Cardiac muscle cell (in vitro differentiated cells and primary cell): ENCODE measurements around the gene RNF2. TPM values are rescaled to one million over a fixed set of nuclear protein-coding genes. Genes with fewer than 3 reads are reported as not detected.
"Not testable (repeated sequence)": the region's sequence is repeated elsewhere in the genome, so short reads cannot be mapped to it uniquely, and the experiment has no call there.

Source experiments
- DNase-seq, 2 donors: peaks; one replicate each; pipeline versions ENCODE4 v3.0.0 to v3.0.0-alpha.2; 2010 to 2017; ENCODE audit warnings: low read depth in 1 of 2, low spot score in 1 of 2
- H3K27ac ChIP-seq: fragments of 200-600 bp; sonication (generic); 2 replicates; pipeline ENCODE4 v1.5.1; 2016
- H3K27me3 ChIP-seq: fragments of 200-600 bp; sonication (generic); 2 replicates; pipeline ENCODE4 v1.6.0; 2016; ENCODE audit warnings: control low read depth
- H3K36me3 ChIP-seq: fragments of 200-600 bp; sonication (generic); 2 replicates; pipeline ENCODE4 v1.5.1; 2016; ENCODE audit warnings: control low read depth
- H3K4me1 ChIP-seq: fragments of 200-600 bp; sonication (generic); 2 replicates; pipeline ENCODE4 v1.8.1; 2017; ENCODE audit warnings: low read depth, mild to moderate bottlenecking, mixed run types
- H3K4me3 ChIP-seq: fragments of 200-600 bp; sonication (generic); 2 replicates; pipeline ENCODE4 v1.5.1; 2016; ENCODE audit warnings: mild to moderate bottlenecking
- H3K9me3 ChIP-seq: fragments of 200-600 bp; sonication (generic); 2 replicates; pipeline ENCODE4 v1.5.1; 2017; ENCODE audit warnings: low read depth, mild to moderate bottlenecking, control low read depth
- polyA plus RNA-seq: library from polyadenylated mRNA; unstranded; fragments of >200 nt; fragmentation: Nextera tagmentation; extraction: Ambion mirVana; gene quantifications from 2 replicates; pipeline ENCODE4 v1.2.1, GENCODE V29; 2016
- total RNA-seq: library from RNA; depleted of rRNA; stranded (reverse); fragments of >200 nt; gene quantifications from 2 replicates; pipeline ENCODE4 v1.2.3, GENCODE V29; 2016
- TF ChIP-seq, protein P1 (sequence below): IDR thresholded peaks from 2 replicates; pipeline ENCODE4 v1.5.1; 2012; ENCODE audit warnings: low read depth, mild to moderate bottlenecking, low read length

RNF2 gene
- total and polyA plus RNA-seq, 2 experiments from 2014 or later = 20.0 to 27.4 TPM

- Histone ChIP-seq H3K36me3 (no peaks in the 10 kb centered on the region), H3K4me3 (no peak overlapping the region), H3K27ac (no peak overlapping the region), H3K4me1 (peaks cover 12% of the 10 kb centered on the region), H3K27me3 (no peaks in the 10 kb centered on the region), H3K9me3 (no peaks in the 10 kb centered on the region)
- TF ChIP-seq, protein P1, sequence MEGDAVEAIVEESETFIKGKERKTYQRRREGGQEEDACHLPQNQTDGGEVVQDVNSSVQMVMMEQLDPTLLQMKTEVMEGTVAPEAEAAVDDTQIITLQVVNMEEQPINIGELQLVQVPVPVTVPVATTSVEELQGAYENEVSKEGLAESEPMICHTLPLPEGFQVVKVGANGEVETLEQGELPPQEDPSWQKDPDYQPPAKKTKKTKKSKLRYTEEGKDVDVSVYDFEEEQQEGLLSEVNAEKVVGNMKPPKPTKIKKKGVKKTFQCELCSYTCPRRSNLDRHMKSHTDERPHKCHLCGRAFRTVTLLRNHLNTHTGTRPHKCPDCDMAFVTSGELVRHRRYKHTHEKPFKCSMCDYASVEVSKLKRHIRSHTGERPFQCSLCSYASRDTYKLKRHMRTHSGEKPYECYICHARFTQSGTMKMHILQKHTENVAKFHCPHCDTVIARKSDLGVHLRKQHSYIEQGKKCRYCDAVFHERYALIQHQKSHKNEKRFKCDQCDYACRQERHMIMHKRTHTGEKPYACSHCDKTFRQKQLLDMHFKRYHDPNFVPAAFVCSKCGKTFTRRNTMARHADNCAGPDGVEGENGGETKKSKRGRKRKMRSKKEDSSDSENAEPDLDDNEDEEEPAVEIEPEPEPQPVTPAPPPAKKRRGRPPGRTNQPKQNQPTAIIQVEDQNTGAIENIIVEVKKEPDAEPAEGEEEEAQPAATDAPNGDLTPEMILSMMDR = no peak
- DNase-seq = peak in 1 of 2 donors; percentile 53
Observed at GRCh38 chr1:185058876-185059275, 13.5 kb downstream of the RNF2 start.

DNA sequence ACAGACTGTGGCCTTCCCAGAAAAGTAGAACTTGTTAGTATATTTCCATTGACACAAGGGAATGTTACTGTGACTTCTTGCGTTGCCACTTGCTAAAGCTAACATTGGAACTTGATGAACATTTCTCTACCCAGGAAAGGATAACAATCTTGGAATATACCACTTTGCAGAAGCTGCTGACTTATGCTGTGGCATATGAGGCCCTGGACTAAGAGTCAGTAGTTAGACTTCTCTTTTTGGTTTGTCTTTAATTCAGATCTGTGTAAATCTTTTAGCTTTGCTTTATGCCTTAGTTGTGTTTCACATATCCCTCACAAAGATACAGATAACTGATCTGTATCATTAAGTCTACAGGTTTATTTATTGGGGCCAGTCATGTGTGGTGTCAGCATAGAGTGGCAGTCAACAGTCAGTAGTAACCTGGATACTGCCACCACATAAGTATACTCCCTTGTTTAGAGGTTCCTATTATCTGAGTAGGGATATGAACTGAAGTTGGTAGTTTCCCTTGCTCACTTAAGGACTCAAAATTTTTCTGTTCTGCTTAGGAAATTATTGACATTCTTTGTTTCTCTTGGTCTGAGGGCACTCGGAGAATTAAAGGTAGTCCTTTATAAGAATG lies 14.7 kb downstream of the RNF2 start:
- Histone ChIP-seq H3K36me3 (no peaks in the 10 kb centered on the region), H3K27me3 (no peaks in the 10 kb centered on the region), H3K4me3 (no peak overlapping the region), H3K27ac (no peak overlapping the region), H3K4me1 (peaks cover 12% of the 10 kb centered on the region), H3K9me3 (no peaks in the 10 kb centered on the region)
- DNase-seq = no peak
- TF ChIP-seq, protein P1 = no peak

GRCh38 chr1:185062710-185063370 lies 17.5 kb downstream of the RNF2 start:
- TF ChIP-seq, protein P1 = no peak
- Histone ChIP-seq H3K36me3 (no peaks in the 10 kb centered on the region), H3K27ac (no peak overlapping the region), H3K4me1 (peaks cover 6% of the 10 kb centered on the region), H3K27me3 (no peaks in the 10 kb centered on the region), H3K4me3 (no peak overlapping the region), H3K9me3 (no peaks in the 10 kb centered on the region)
- no peak for DNase-seq

- TF ChIP-seq, protein P1 = no peak
- no peaks in the 10 kb centered on the region for H3K36me3 ChIP-seq
- H3K4me1 ChIP-seq = peaks cover 4% of the 10 kb centered on the region
- no peaks in the 10 kb centered on the region for H3K9me3 ChIP-seq
- H3K4me3 ChIP-seq = no peak overlapping the region
- no peaks in the 10 kb centered on the region for H3K27me3 ChIP-seq
- H3K27ac ChIP-seq = no peak overlapping the region
- DNase-seq = no peak
Observed at GRCh38 chr1:185063719-185064118, 18.4 kb downstream of the RNF2 start.

DNA sequence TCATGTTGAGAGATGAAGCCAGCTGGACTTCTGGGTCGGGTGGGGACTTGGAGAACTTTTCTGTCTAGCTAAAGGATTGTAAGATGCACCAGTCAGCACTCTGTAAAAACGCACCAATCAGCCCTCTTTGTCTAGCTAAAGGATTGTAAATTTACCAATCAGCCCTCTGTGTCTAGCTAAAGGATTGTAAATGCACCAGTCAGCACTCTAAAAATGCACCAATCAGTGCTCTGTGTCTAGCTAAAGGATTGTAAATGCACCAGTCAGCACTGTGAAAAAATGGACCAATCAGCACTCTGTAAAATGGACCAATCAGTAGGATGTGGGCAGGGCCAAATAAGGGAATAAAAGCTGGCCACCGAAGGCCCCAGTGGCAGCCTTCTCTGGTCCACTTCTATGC lies 19.6 kb downstream of the RNF2 start:
- not testable (repeated sequence) for H3K4me1 ChIP-seq, H3K27me3 ChIP-seq, H3K4me3 ChIP-seq, H3K27ac ChIP-seq, H3K36me3 ChIP-seq, H3K9me3 ChIP-seq, DNase-seq

- no peaks in the 10 kb centered on the region for H3K27me3 ChIP-seq
- TF ChIP-seq, protein P1 = no peak
- H3K27ac ChIP-seq = no peak overlapping the region
- H3K4me1 ChIP-seq = no peaks in the 10 kb centered on the region
- H3K36me3 ChIP-seq = no peaks in the 10 kb centered on the region
- no peaks in the 10 kb centered on the region for H3K9me3 ChIP-seq
- DNase-seq = no peak
- no peak overlapping the region for H3K4me3 ChIP-seq
Observed at GRCh38 chr1:185066181-185066580, 20.8 kb downstream of the RNF2 start.
